Transverse colon (tissue), 4 donors: ENCODE measurements around the gene NXPH1. TPM values are rescaled to one million over a fixed set of nuclear protein-coding genes. Genes with fewer than 3 reads are reported as not detected.

Experiments used
- DNase-seq: peaks from one replicate; pipeline ENCODE4 v3.0.0-alpha.2; 2019
- H3K27ac ChIP-seq, 4 donors: fragments of 200-600 bp; sonication (generic); 2 replicates each; pipeline ENCODE4 v1.5.1; 2016 to 2018; ENCODE audit warnings: inconsistent platforms in 4 of 4
- H3K27me3 ChIP-seq: fragments of 200-600 bp; sonication (generic); 2 replicates; pipeline ENCODE4 v1.5.1; 2017; ENCODE audit warnings: inconsistent platforms
- H3K36me3 ChIP-seq, 4 donors: fragments of 200-600 bp; sonication (generic); 2 replicates each; pipeline ENCODE4 v1.5.1; 2017 to 2019; ENCODE audit warnings: inconsistent platforms in 4 of 4
- H3K4me1 ChIP-seq, 4 donors: fragments of 200-600 bp; sonication (generic); 2 replicates each; pipeline ENCODE4 v1.5.1; 2017 to 2020; ENCODE audit warnings: inconsistent platforms in 4 of 4
- H3K4me3 ChIP-seq, 4 donors: fragments of 200-600 bp; sonication (generic); 1 replicate in 1 of 4; 2 replicates in 3 of 4; pipeline versions ENCODE4 v1.5.1 to v1.6.1; 2017 to 2019; ENCODE audit warnings: inconsistent platforms in 4 of 4
- H3K9me3 ChIP-seq, 2 donors: fragments of 200-600 bp; sonication (generic); 2 replicates each; pipeline ENCODE4 v1.5.1; 2017 to 2019; ENCODE audit warnings: inconsistent platforms in 2 of 2
- EP300 ChIP-seq: sonication (generic); formaldehyde crosslinking; IDR thresholded peaks from one replicate; pipeline ENCODE4 v1.6.1; 2017; ENCODE audit warnings: antibody characterized with exemption, low read depth
- POLR2A ChIP-seq: fragments of 450-650 bp; IDR thresholded peaks from one replicate; pipeline ENCODE4 v1.6.1; 2016; ENCODE audit warnings: antibody characterized with exemption, mild to moderate bottlenecking, moderate library complexity
- POLR2AphosphoS5 ChIP-seq, 3 donors: sonication (generic); formaldehyde crosslinking; IDR thresholded peaks; one replicate each; pipeline ENCODE4 v1.6.1; 2016; ENCODE audit warnings: antibody characterized with exemption in 3 of 3
- WGBS, 2 donors: methylation state at CpG; one replicate each; pipeline ENCODE4 v1.1.5; 2018; ENCODE audit warnings: low coverage in 1 of 2; 5-methylcytosine and 5-hydroxymethylcytosine counted together
- in situ Hi-C, 4 donors: fragments of 200-750 bp; cut with MboI; loops; one replicate each; pipeline versions ENCODE4 v1.15.0 to v1.15.1; 2017; ENCODE audit warnings: low sequenced_read_pairs in 3 of 4, low pct_ligation_motif_present in 1 of 4, low pct_unique_long_range_greater_than_20kb in 1 of 4
- intact Hi-C: fragments of 100-400 bp; cut with DNase I; formaldehyde crosslinking; loops from one replicate; pipeline ENCODE4 v1.15.1; 2023; ENCODE audit warnings: low total_unique reads
- total RNA-seq, 4 donors: library from RNA; depleted of rRNA; stranded (reverse); fragments of >200 nt; gene quantifications; one replicate each; pipeline ENCODE4 v1.1.0, GENCODE V29; 2016
- TF ChIP-seq, protein P1 (sequence below), 5 experiments: fragments of 200-600 bp in 3 of 5; fragments of 450-650 bp in 2 of 5; sonication (generic) in 3 of 5; IDR thresholded peaks; 1 replicate in 2 of 5; 2 replicates in 3 of 5; pipeline ENCODE4 v1.5.1; 2016 to 2017; ENCODE audit warnings: antibody characterized with exemption in 5 of 5, inconsistent platforms in 3 of 5, mild to moderate bottlenecking in 2 of 5, moderate library complexity in 1 of 5

Gene NXPH1
- total RNA-seq, 4 donors from 2014 or later = not detected

DNA sequence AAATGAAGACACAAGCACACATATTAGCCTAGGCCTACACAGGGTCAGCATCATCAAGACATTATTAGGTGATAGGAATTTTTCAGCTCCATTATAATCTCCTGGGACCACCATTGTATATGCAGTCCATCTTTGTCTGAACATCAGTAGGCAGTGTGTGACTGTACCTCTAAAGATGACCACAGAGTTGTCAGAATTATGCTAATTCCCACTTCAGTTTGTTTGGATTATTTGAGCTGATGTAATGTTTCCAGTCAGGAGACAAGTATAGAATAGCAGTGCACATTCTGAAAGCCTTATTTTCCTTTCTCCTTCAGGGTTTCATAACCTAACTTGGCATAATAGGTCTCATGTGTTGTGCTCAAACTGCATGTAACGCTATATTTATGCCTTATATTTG is 306.4 kb downstream of the NXPH1 start:
- intact Hi-C loops = no loop called here
- in situ Hi-C loops = no loop called here
- no peak overlapping the region for H3K27ac ChIP-seq
- 78 to 92% methylated on average over 1 of the region's 1 CpG for WGBS, 2 donors
- no peak overlapping the region for H3K4me3 ChIP-seq
- H3K9me3 ChIP-seq = no peaks in the 10 kb centered on the region
- DNase-seq = no peak
- H3K4me1 ChIP-seq = peaks cover 0 to 5% (median 0%) of the 10 kb centered on the region in 4 donors
- no peaks in the 10 kb centered on the region for H3K27me3 ChIP-seq
- no peak for TF ChIP-seq EP300
- no peaks in the 10 kb centered on the region for H3K36me3 ChIP-seq

DNA sequence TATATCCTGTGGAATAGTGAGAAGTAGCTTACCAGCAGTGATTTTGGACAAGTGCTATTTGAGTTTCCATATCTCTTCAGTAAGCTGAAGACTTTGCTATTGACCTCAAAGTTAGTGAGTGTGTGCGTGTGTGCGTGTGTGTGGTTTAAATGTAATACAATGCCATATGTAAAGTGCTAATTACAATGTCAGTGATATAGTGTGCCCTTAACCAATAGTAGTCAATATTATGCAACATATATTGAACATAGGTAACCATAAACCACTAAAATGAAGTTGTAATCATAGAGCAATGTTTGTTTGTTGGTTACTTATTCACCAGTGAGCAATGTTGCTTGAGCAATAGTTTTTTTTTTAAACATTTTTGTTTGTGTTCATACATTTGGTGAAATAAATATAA is 309.4 kb downstream of the NXPH1 start:
- 7 to 53% methylated on average over 2 of the region's 2 CpGs for WGBS, 2 donors
- intact Hi-C loops = no loop called here
- TF ChIP-seq POLR2A (no peak), POLR2AphosphoS5 (IDR thresholded peaks at IDR 0.05) (peak in 1 of 3 donors; percentile 22)
- H3K36me3 ChIP-seq = no peaks in the 10 kb centered on the region
- peak; percentile 34 for DNase-seq
- in situ Hi-C loops = no loop called here
- H3K4me1 ChIP-seq = peaks cover 0 to 5% (median 0%) of the 10 kb centered on the region in 4 donors
- no peaks in the 10 kb centered on the region for H3K27me3 ChIP-seq
- H3K4me3 ChIP-seq = no peak overlapping the region
- H3K27ac ChIP-seq = no peak overlapping the region
- H3K9me3 ChIP-seq = no peaks in the 10 kb centered on the region

DNA sequence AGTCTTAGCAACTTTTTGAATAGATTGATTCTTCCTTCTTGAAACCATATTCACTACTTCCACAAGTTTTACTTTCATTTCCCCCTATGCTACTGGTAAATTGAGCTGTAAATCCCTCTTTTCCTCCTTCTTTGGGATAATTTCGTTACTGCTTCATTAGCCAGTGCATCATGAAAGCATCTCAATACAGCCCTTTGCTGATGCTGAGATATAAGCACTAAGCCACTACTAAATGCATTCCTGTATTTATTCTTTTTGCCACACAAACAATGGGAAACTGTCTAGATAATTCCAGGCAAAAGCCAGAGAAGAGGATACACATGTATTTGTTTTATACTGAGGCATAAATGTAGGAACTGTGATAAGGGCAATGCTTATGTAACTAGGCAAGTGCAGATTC is 313.9 kb downstream of the NXPH1 start:
- H3K36me3 ChIP-seq = no peaks in the 10 kb centered on the region
- 21% methylated on average over 1 of the region's 1 CpG; no CpG with 5 or more reads in 1 of the 2 donors for WGBS, 2 donors
- in situ Hi-C loops (no loop called here), intact Hi-C loops (no loop called here)
- peaks cover 0 to 5% (median 0%) of the 10 kb centered on the region in 4 donors for H3K4me1 ChIP-seq
- TF ChIP-seq POLR2AphosphoS5 (IDR thresholded peaks at IDR 0.05) = no peak
- no peak for TF ChIP-seq EP300
- TF ChIP-seq, protein P1, sequence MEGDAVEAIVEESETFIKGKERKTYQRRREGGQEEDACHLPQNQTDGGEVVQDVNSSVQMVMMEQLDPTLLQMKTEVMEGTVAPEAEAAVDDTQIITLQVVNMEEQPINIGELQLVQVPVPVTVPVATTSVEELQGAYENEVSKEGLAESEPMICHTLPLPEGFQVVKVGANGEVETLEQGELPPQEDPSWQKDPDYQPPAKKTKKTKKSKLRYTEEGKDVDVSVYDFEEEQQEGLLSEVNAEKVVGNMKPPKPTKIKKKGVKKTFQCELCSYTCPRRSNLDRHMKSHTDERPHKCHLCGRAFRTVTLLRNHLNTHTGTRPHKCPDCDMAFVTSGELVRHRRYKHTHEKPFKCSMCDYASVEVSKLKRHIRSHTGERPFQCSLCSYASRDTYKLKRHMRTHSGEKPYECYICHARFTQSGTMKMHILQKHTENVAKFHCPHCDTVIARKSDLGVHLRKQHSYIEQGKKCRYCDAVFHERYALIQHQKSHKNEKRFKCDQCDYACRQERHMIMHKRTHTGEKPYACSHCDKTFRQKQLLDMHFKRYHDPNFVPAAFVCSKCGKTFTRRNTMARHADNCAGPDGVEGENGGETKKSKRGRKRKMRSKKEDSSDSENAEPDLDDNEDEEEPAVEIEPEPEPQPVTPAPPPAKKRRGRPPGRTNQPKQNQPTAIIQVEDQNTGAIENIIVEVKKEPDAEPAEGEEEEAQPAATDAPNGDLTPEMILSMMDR (IDR thresholded peaks at IDR 0.05) = no peak
- no peak for TF ChIP-seq POLR2A
- H3K9me3 ChIP-seq = no peaks in the 10 kb centered on the region
- no peak overlapping the region for H3K4me3 ChIP-seq
- DNase-seq = no peak
- no peak overlapping the region for H3K27ac ChIP-seq
- H3K27me3 ChIP-seq = no peaks in the 10 kb centered on the region

DNA sequence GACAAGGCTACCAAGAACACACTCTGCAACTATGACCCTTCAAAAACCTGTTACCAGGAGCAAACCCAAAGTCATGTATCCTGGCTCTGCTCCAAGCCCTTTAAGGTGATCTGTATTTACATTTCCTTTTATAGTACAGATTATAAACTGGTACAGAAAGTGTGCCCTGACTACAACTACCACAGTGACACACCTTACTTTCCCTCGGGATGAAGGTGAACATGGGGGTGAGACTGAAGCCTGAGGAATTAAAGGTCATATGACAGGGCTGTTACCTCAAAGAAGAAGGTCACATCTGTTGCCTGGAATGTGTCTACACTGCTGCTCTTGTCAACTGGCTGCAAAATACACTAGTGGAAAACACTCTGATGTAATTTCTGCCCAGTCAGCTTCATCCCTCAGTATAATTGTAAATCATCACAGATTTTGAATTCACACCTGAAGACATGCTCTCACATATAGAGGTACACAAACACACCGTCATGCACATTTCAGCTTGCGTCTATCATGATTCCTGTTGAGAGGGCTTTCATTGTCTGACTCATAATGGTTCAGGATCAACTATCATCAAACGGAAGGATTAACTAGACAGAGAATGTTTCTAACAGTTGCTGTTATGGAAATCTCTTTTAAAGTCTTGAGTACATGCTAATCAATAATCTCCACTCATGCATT is 318.3 kb downstream of the NXPH1 start:
- 69 to 76% methylated on average over 4 of the region's 4 CpGs for WGBS, 2 donors
- in situ Hi-C loops = no loop called here
- no peaks in the 10 kb centered on the region for H3K27me3 ChIP-seq
- no peak overlapping the region for H3K27ac ChIP-seq
- TF ChIP-seq POLR2AphosphoS5 (IDR thresholded peaks at IDR 0.05) (peak in 1 of 3 donors; percentile 36), POLR2A (no peak)
- DNase-seq = peak; percentile 57
- H3K9me3 ChIP-seq = no peaks in the 10 kb centered on the region
- H3K36me3 ChIP-seq = no peaks in the 10 kb centered on the region
- intact Hi-C loops = no loop called here
- H3K4me1 ChIP-seq = no peaks in the 10 kb centered on the region
- H3K4me3 ChIP-seq = no peak overlapping the region

DNA sequence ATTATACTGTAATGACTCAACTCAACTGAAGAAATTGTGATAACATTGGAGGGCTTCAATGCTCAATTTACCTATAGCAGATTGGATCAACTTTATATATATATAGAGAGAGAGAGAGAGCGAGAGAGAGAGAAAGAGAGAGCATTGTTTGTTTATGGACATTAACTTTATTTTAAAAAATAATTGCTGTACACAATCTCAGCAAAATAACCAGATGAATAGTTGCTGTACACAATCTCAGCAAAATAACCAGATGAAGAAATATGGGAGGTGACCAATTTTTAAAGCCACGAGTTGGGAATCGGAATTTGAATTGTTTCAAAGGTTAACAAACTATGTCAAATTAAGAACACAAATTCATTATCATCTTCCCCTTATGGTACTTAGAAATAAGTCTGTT is 319.9 kb downstream of the NXPH1 start:
- no peak overlapping the region for H3K4me3 ChIP-seq

DNA sequence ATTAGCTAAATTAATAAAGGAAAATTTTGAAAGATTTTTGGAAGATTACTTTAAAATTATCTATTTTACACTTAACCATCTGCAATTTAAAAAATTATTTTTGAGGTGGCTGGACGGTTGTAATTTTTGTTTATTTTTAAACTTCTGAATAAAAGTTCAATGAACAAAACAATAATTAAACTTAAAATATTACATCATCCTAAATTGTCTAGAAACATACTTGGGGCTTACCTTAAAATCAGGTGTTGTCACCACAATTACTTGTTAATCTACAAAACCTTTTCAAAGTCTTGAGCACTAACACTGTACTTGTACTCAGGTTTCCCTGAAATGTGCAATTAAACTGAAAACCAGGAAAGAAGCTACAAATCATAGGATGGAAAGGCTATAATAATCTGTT is 328.3 kb downstream of the NXPH1 start:
- intact Hi-C loops (no loop called here), in situ Hi-C loops (no loop called here)
- TF ChIP-seq POLR2A = no peak
- TF ChIP-seq, protein P1 (IDR thresholded peaks at IDR 0.05) = no peak
- TF ChIP-seq EP300 = no peak
- TF ChIP-seq POLR2AphosphoS5 (IDR thresholded peaks at IDR 0.05) = no peak
- H3K36me3 ChIP-seq = no peaks in the 10 kb centered on the region
- no peak overlapping the region for H3K4me3 ChIP-seq
- no peak for DNase-seq
- WGBS, 2 donors = 56 to 69% methylated on average over 1 of the region's 1 CpG
- no peak overlapping the region for H3K27ac ChIP-seq
- H3K9me3 ChIP-seq = no peaks in the 10 kb centered on the region
- no peaks in the 10 kb centered on the region for H3K27me3 ChIP-seq
- H3K4me1 ChIP-seq = no peaks in the 10 kb centered on the region

More for the DNA sequence above, 319.9 kb downstream of the NXPH1 start:
- H3K27ac ChIP-seq = no peak overlapping the region
- no peaks in the 10 kb centered on the region for H3K9me3 ChIP-seq
- in situ Hi-C loops (no loop called here), intact Hi-C loops (no loop called here)
- WGBS, 2 donors = 68 to 87% methylated on average over 3 of the region's 3 CpGs
- H3K4me1 ChIP-seq = no peaks in the 10 kb centered on the region
- TF ChIP-seq EP300 = no peak
- no peaks in the 10 kb centered on the region for H3K27me3 ChIP-seq
- no peak for DNase-seq
- no peaks in the 10 kb centered on the region for H3K36me3 ChIP-seq
